Fibroblast of mammary gland (primary cell): ENCODE data around the gene HS3ST3B1.

Source experiments
- DNase-seq: peaks from one replicate; pipeline ENCODE4 v3.0.0-alpha.2; 2010; ENCODE audit warnings: low read depth
- H3K4me3 ChIP-seq: 2 replicates; pipeline ENCODE4 v1.5.1; 2011; ENCODE audit warnings: low read depth, mild to moderate bottlenecking, low read length, moderate library complexity; ENCODE audit not compliant: control insufficient read depth
- TF ChIP-seq, protein P1 (sequence below): conservative IDR thresholded peaks from 2 replicates; pipeline ENCODE4 v1.5.1; 2011; ENCODE audit warnings: low read depth, low read length, inconsistent platforms; ENCODE audit not compliant: control insufficient read depth, insufficient read depth

Gene HS3ST3B1

DNA sequence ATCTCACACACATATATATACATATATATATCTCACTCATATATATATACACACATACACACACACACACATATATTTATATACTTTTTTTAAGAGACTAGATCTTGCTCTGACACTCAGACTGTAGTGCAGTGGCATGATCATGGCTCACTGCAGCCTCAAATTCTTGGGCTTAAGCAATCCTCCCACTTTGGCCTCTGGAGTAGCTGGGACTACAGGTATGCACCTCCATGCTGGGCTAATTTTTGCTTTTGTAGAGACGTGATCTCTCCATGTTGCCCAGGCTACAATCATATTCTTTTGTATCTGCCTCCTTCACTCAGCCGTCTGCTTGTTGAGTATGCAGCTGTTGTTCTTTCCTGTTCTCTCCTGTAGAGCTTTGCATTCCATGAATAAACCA is 60.6 kb downstream of the HS3ST3B1 start:
- TF ChIP-seq, protein P1, sequence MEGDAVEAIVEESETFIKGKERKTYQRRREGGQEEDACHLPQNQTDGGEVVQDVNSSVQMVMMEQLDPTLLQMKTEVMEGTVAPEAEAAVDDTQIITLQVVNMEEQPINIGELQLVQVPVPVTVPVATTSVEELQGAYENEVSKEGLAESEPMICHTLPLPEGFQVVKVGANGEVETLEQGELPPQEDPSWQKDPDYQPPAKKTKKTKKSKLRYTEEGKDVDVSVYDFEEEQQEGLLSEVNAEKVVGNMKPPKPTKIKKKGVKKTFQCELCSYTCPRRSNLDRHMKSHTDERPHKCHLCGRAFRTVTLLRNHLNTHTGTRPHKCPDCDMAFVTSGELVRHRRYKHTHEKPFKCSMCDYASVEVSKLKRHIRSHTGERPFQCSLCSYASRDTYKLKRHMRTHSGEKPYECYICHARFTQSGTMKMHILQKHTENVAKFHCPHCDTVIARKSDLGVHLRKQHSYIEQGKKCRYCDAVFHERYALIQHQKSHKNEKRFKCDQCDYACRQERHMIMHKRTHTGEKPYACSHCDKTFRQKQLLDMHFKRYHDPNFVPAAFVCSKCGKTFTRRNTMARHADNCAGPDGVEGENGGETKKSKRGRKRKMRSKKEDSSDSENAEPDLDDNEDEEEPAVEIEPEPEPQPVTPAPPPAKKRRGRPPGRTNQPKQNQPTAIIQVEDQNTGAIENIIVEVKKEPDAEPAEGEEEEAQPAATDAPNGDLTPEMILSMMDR: no peak
- no peak for DNase-seq
- no peak overlapping the region for H3K4me3 ChIP-seq

DNA sequence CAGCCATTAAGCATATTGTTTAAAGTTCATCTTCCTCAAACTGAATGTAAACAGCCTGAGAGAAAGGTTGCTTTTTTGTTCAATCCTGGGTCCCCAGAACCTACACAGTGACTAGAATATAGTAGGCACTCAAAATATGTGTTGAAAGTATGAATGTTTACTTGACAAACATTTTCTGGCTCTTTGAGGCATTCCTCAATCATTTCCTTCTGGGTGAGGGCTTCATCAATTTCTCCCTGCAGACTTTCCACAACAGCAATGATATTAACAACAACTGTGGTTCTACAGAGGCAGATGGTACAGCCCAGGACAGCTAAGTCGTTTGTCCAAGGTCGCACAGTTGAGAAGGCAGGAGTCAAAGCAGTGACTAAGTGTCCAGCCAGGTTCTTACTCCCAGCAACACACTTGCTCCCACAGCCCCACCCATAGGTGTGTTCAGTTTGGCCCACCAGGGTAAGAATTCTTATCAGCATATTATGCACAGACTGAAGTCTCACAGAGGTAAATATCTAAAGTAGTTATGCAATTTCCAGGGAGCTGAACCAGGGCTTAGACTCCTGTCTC is 61.1 kb downstream of the HS3ST3B1 start:
- H3K4me3 ChIP-seq: no peak overlapping the region
- no peak for DNase-seq
- TF ChIP-seq, protein P1: no peak

DNA sequence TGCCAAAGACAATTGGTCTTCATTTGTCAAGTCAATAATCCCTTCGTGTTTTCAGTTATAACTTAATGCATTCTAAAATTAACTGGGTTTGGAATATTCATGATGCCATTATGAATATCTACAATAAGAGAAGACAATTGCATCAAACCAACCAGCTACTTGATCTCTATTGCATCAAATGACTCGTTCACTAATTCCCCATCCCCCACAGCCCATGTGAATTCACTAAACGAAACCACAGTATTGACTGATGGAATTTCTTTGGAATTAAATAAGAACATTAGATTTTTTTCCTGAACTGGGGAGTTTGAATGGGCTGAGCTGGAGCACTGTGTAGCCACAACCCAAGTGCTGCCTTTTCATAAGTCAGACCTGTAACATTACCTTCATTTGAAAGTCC is 65.3 kb downstream of the HS3ST3B1 start:
- TF ChIP-seq, protein P1: no peak
- DNase-seq: peak; percentile 30
- H3K4me3 ChIP-seq: no peak overlapping the region

GRCh38 chr17:14372461-14372860 is 71.6 kb downstream of the HS3ST3B1 start:
- TF ChIP-seq, protein P1: no peak
- no peak overlapping the region for H3K4me3 ChIP-seq
- no peak for DNase-seq

DNA sequence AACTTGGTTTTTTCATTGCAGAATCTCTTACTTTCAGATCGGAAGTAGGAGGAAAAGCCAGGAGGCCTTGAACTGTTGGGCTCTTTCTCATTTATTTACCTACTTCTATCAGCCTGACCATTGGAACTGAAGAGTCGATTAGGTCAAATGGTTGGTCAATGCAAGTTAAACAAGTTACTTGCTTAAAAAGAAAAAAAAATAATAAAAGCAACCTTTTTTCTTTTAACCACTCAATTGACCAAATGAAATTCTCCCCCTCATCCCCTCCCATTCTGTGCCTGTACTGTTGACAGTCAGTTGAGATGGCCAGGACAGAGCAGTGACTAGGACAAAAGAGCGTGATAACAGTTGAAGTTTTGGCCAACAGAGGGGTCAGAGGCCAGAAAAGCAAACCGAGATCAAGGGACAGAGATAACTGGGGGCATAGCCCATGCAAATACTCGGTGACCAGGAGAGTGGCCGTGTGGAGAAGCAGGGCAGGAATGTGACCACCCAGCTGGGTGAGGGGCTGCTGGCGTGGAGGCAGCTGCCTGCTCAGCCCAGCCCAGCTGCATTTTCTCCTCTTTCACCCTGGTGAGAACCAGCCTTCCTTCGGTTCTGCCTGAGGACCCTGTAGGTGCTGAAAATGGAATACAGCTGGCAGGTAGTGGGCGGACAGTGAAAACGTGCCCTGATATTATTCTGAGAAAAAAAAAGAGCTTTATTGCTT is 72.2 kb downstream of the HS3ST3B1 start:
- TF ChIP-seq, protein P1: no peak
- DNase-seq: no peak
- no peak overlapping the region for H3K4me3 ChIP-seq

GRCh38 chr17:14373614-14374259 is 72.9 kb downstream of the HS3ST3B1 start:
- peak; percentile 56 for DNase-seq
- TF ChIP-seq, protein P1: no peak
- H3K4me3 ChIP-seq: no peak overlapping the region

- no peak overlapping the region for H3K4me3 ChIP-seq
- TF ChIP-seq, protein P1: no peak
- no peak for DNase-seq
Measured at GRCh38 chr17:14374268-14374667, 73.4 kb downstream of the HS3ST3B1 start.
